Epithelial cell of proximal tubule (primary cell): ENCODE data around the gene OXSR1. TPM values are rescaled to one million over a fixed set of nuclear protein-coding genes. Genes with fewer than 3 reads are reported as not detected.
"Not testable (repeated sequence)": the region's sequence is repeated elsewhere in the genome, so short reads cannot be mapped to it uniquely, and the experiment has no call there.

Experiments used
- DNase-seq: peaks from one replicate; pipeline ENCODE4 v3.0.0-alpha.2; 2011; ENCODE audit warnings: low read depth
- H3K4me3 ChIP-seq: 2 replicates; pipeline ENCODE4 v1.5.1; 2011; ENCODE audit warnings: low read depth, mild to moderate bottlenecking, low read length
- CTCF ChIP-seq: conservative IDR thresholded peaks from 2 replicates; pipeline ENCODE4 v1.5.1; 2012; ENCODE audit warnings: low read depth, mild to moderate bottlenecking, low read length
- total RNA-seq: library from RNA; depleted of rRNA; stranded (reverse); fragments of >200 nt; gene quantifications from 2 replicates; pipeline ENCODE4 v1.2.3, GENCODE V29; 2015

Gene OXSR1
- total RNA-seq, 1 donor from 2014 or later = 39.2 TPM

GRCh38 chr3:38153221-38153620, 12.1 kb upstream of the OXSR1 start:
- no peak for DNase-seq
- no peak for TF ChIP-seq CTCF
- no peak overlapping the region for H3K4me3 ChIP-seq

- TF ChIP-seq CTCF = no peak
- DNase-seq = peak; percentile 97
- no peak overlapping the region for H3K4me3 ChIP-seq
Measured at GRCh38 chr3:38154033-38154494, 11.3 kb upstream of the OXSR1 start.

DNA sequence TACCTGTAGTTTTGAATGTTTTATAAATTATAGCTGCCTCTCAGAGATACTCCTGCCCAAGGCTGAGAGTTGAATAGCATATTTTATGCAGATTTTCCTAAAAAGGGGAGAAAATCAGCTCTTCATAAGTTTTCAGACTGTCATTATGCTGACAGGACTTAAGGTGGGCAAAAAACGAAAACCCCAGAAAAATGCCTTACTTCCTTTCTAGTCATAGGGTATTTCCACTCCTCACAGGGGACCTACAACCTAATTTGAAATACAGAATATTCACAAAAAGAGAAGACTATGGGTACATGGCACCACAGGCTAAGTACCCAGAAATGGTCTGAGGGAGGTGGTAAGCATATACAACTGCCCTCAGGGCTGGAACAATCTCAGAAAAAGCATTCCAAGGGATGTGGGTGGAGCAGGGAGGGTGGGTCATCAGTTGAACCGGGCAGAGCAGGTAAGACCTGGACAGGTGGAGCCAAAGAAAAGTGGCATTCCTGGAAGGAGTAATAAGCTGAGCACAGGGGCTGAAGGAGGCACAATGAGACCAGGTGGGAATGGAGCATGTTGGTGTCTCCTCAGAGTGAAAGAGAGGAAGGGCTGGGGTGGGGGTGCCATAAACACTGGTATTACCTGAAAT, 10.6 kb upstream of the OXSR1 start:
- DNase-seq = no peak
- H3K4me3 ChIP-seq = no peak overlapping the region
- TF ChIP-seq CTCF = no peak

DNA sequence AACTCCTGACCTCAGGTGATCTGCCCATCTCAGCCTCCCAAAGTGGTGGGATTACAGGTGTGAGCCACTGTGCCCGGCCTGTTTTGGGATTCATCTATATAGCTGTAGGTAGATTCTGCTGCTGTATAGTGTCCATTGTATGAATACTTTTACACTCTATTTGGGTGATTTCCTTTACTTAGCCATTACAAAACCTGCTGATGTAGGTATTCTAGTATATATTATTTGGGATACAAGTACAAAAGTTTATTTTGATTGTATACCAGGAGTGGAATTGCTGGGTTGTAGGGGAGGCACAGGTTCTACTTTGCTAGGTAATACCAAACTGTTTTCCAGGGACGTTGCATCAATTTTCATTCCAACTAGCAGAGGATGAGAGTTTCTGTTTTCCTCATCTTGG, 9.5 kb upstream of the OXSR1 start:
- no peak overlapping the region for H3K4me3 ChIP-seq
- no peak for TF ChIP-seq CTCF
- DNase-seq = no peak

DNA sequence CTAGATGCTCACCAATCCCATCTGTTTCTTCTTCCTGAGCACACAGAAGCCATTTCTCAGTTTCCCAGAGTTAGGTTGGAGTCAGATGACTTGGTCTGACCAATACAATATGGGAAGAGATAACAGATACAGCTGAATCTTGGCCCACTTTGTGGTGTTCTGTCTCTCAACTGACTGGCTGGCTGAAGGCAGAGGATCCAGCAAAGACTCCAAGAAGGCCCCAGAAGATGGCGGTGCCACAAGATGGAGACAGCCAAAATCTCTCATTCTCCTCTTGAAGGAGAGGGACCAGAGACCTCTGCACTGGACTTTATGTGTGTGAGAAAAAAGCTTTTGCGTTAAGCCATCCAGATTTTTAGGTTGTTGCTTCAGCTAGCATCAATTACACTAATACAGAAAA, 8.2 kb upstream of the OXSR1 start:
- no peak overlapping the region for H3K4me3 ChIP-seq
- DNase-seq = no peak
- TF ChIP-seq CTCF = no peak

DNA sequence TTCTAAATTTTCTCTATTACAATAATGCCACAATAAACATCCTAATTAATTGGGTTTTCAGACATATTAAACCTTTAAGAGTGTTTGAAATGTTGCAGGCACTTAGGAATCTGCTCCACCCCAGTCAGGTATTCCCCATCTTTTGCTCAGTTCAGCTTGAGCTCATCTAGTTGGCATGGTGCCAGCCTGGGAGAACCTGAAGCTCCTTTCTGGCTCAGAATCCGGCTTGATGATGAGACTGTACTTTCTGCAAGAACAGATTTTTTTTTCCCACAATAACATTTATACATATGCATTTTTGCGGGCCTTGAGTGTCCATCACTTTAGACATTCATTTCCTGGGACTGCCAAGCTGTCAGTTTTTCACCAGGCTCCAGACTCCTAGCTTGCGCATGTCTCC, 7.7 kb upstream of the OXSR1 start:
- TF ChIP-seq CTCF = no peak
- DNase-seq = no peak
- H3K4me3 ChIP-seq = no peak overlapping the region

GRCh38 chr3:38158472-38158871, 6.9 kb upstream of the OXSR1 start:
- H3K4me3 ChIP-seq = no peak overlapping the region
- TF ChIP-seq CTCF = no peak
- DNase-seq = no peak

DNA sequence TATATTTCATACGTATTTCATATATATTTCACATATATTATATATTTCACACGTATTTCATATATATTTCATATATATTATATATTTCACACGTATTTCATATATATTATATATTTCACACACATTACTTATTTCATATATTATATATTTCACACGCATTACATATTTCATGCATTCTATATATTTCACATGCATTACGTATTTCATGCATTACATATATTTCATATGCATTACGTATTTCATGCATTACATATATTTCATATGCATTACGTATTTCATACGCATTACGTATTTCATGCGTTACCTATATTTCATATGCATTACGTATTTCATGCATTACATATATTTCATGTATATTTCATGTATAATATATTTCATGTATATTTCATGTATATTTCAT, 4.6 kb upstream of the OXSR1 start:
- H3K4me3 ChIP-seq, DNase-seq: not testable (repeated sequence)
